ENCODE results near the gene SERPINA6. TPM values are rescaled to one million over a fixed set of nuclear protein-coding genes. Genes with fewer than 3 reads are reported as not detected.
"Not testable (repeated sequence)": the region's sequence is repeated elsewhere in the genome, so short reads cannot be mapped to it uniquely, and the experiment has no call there.

The SERPINA6 gene
- total RNA-seq, 2 donors from 2014 or later, result not detected

GRCh38 chr14:94267352-94267751, 55.8 kb downstream of the SERPINA6 start:
- DNase-seq (ENCODE audit: low spot score), result no peak
- no peaks in the 10 kb centered on the region for H3K4me1 ChIP-seq
- H3K9me3 ChIP-seq, result peaks cover 0 to 11% of the 10 kb centered on the region in 2 donors
- no peak overlapping the region for H3K4me3 ChIP-seq
- no peak for TF ChIP-seq CTCF (IDR thresholded peaks at IDR 0.05)
- no peaks in the 10 kb centered on the region for H3K27me3 ChIP-seq
- no peak overlapping the region for H3K27ac ChIP-seq
- no peaks in the 10 kb centered on the region for H3K36me3 ChIP-seq

- not testable (repeated sequence) for H3K4me3 ChIP-seq; H3K36me3 ChIP-seq; H3K4me1 ChIP-seq; H3K27ac ChIP-seq; DNase-seq (ENCODE audit: low spot score); H3K27me3 ChIP-seq
- peaks cover 0 to 20% of the 10 kb centered on the region in 2 donors for H3K9me3 ChIP-seq
Measured at GRCh38 chr14:94264195-94264594, 58.9 kb downstream of the SERPINA6 start.

Other genes with a start within 250 kb of the SERPINA6 start
- 100 to 1,000 TPM; 166 to 178 TPM for gene DDX24, start 242.1 kb downstream of the SERPINA6 start, total RNA-seq
- gene IFI27L1, start 242.0 kb downstream of the SERPINA6 start, total RNA-seq, result 10 to 100 TPM; 13.8 to 21.1 TPM
- gene IFI27, start 212.6 kb downstream of the SERPINA6 start, total RNA-seq, result 100 to 1,000 TPM; 140 to 229 TPM
- gene IFI27L2, start 193.7 kb downstream of the SERPINA6 start, total RNA-seq, result 10 to 100 TPM; 42.9 to 85.1 TPM
- under 1 TPM; 0.22 to 0.75 TPM for gene PPP4R4, start 149.0 kb downstream of the SERPINA6 start, total RNA-seq
- not detected for gene SERPINA10, start 30.1 kb downstream of the SERPINA6 start, total RNA-seq
- not detected for gene SERPINA2, start 43.4 kb upstream of the SERPINA6 start, total RNA-seq
- gene SERPINA1, start 65.3 kb upstream of the SERPINA6 start, total RNA-seq, result 1 to 10 TPM; 2.4 to 8.8 TPM
- gene SERPINA11, start 129.5 kb upstream of the SERPINA6 start, total RNA-seq, result not detected
- not detected for gene SERPINA9, start 152.9 kb upstream of the SERPINA6 start, total RNA-seq
- gene SERPINA12, start 186.1 kb upstream of the SERPINA6 start, total RNA-seq, result not detected
- not detected for gene SERPINA4, start 238.1 kb upstream of the SERPINA6 start, total RNA-seq